GM21390 (cell line): Measurements from ENCODE around the gene TEKT3.

ENCODE experiments used
- ATAC-seq: cut with Tn5 transposase; IDR thresholded peaks from one replicate; pipeline ENCODE4 v1.9.1; 2021; ENCODE audit not compliant: unreplicated experiment

TEKT3 gene

DNA sequence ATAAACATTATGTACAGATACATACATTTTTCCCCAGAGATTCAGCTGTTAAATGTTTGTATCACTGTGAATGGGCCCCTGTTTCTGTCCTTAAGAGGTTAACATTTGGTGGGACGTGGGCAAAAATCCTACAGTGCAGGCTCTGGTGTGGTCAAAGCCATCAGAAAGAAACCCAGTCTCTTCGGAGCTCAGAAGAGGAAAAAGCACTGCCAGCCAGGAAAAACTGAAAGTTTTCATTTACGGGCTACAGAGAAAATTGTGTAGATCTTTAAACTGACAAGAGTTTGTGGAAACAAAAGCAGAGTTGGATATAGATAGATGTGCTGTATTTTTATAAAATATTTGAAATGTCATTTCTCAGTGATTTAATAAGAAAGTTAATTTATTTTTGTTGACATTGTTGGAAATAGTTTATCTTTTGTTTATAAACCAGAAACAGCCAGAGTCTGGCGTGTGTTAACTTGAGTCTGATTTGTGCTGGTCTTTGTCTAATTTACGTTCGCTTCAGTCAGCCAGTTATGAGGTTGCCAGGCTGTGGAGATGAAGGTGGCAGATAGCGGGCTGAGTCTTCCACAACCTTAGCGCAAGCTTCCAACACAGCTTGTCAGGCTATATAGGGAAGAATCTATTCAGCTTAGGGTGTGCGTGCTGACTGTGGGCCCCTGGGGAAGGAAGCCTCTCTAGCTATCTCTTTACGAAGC, 9.5 kb upstream of the TEKT3 start:
- ATAC-seq = no peak

DNA sequence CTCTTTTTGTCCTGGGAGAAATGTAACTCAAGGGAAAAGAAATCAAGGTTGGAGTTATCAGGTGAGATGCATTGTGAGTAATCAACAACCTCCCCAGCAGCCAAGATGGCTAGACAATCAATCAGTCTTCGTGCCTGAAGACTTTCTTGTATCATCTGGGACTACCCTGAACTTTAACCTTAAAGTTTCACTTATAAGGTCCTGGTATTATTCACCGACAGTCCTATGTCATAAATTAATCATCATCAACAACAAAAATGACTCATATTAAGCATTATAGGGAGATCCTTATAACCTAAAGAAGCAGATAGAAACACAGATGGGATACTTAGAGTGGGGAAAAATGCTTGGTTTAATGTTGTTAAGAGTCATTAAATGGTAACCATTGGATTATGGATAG, 7.7 kb upstream of the TEKT3 start:
- no peak for ATAC-seq

- no peak for ATAC-seq
These were observed 6.6 kb upstream of the TEKT3 start for GRCh38 chr17:15348021-15348420.

DNA sequence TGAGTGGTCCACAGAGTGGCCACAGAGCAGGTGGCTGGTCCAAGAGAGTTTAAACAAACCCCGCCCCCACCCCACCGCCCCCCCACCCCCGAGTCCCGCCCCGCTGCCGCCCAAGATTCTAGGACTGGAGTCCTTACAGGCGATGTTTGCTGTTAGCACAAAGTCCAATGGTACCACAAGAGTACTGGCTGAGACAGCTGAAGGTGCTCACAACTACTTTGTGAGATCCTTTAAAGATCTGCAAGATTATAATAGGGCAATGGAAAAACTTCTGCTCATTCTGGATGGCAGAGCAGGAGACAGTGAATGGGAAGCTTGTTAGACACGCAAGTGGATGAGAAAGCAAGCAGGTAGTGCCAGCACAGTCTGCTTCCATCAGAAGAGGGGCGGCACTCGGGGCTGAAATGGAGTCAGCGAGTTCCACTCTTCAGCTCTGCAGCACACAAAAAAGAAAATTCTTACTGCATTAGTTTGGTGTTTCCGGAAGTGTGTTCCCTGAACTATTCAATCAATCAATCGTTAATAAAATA, 4.7 kb upstream of the TEKT3 start:
- ATAC-seq = no peak

DNA sequence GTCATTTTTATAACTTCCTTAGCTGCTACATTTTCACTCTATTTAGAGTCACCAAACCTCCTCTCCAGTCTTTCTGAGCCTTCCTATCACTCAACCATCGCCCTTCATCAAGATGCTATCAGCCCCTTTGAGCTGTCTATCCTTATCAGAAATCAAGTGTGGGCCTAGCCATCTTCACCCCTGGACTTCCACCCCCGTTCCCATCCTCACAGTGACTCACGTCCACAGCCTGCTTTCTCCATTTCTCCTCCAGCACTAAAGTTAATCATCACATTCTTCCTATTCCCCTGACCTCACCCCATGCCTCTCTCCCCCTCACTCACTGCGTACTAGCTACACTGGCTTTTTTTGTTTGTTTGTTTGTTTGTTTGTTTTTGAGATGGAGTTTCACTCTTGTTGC, 2.4 kb upstream of the TEKT3 start:
- no peak for ATAC-seq

DNA sequence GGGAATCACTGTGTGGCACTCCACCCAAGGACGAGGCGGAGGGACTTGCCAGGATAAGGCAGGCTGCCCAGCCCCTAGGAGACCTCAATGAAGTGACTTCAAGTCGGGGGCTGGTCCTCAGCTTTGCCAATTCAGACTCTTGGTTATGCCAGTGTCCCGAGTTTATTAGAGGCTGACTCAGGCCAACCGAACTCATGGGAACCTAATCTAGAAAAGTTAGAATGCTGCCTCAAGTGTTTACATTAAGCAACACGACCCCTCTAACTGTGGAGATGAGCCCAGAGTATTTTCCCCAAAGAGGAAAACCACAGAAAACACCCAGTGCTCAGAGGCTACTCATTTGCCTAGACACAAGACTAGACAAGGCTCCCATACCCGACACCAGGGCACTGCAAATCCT, 1.1 kb upstream of the TEKT3 start:
- no peak for ATAC-seq

- ATAC-seq = no peak
These were observed 569 bp upstream of the TEKT3 start for GRCh38 chr17:15341966-15342365.

GRCh38 chr17:15340966-15341365, 431 bp downstream of the TEKT3 start:
- ATAC-seq = no peak

- no peak for ATAC-seq
These were observed 6.0 kb downstream of the TEKT3 start for GRCh38 chr17:15335446-15335845.

- ATAC-seq = no peak
These were observed 7.1 kb downstream of the TEKT3 start for GRCh38 chr17:15334266-15334665.

- no peak for ATAC-seq
These were observed 9.1 kb downstream of the TEKT3 start for GRCh38 chr17:15332338-15332737.

DNA sequence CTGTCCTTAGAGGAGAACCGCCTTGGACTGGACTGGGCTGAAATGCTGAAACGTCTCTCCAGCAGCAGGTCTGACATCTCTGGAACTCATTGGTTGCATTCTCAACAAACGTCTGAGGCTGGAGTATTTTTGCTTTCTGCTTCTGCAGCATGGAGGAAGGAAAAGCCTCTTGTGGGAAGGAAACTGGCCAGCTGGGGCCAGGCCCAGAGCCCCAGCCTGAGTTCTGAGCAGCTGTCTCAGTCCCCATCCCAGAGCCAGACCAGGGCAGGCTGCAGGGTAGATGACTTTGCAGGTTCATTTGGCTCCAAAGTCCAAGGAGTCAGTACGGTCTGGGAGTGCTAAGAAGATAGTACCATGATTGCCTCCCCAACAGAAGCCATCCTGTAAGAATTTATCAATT, 18.3 kb downstream of the TEKT3 start:
- no peak for ATAC-seq

DNA sequence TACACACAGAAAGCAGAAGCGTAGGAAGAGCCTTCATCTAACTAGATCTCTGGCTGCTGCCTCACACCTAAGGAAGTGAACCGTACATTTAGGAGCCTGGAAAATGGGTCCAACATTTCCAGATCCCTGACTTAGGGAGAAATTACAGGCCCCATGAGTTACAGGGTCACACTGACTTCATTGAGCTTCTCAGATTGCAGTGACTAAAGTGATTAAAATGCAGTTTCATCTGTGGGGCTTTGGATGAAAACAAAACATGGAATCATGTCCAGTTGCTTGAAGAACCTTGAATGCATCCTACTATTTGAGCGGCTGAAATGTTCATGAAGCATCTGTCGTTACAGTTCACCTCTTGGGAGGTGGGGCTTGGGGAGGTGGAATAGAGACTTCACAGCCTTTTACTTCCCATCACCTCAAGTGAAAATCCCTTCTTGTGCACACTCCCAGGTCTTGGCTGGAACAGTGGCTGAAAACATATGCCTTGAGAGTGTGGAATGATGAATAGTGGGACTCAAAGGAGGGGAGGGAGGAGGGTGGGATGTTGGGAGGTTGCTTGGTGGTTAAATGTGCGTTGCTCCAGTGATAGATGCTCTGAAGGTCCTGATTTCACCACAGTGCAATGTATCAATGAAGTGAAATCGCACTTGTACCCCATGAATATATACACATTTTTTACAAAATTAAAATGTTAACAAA, 19.7 kb downstream of the TEKT3 start:
- ATAC-seq = no peak

- ATAC-seq = no peak
These were observed 21.9 kb downstream of the TEKT3 start for GRCh38 chr17:15319452-15320010.

DNA sequence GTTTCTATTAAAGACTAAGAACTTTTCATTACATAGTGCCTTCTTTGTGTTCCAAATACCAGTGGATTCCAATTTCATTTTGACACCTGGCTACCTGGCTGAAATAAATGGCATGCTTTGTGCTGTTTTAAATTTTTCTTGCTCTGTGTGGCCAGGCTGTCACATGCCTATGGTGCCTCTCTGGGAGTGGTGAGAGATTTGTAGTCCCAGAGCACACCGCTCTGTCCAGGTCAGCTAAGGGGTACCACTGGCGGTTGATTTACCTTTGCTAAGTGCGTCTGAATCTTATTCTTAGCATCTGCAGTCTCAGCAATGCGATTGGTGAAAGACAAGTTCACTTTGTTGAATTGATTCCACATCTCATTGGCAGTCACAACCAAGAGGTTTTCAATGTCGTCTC, 29.4 kb downstream of the TEKT3 start:
- no peak for ATAC-seq

DNA sequence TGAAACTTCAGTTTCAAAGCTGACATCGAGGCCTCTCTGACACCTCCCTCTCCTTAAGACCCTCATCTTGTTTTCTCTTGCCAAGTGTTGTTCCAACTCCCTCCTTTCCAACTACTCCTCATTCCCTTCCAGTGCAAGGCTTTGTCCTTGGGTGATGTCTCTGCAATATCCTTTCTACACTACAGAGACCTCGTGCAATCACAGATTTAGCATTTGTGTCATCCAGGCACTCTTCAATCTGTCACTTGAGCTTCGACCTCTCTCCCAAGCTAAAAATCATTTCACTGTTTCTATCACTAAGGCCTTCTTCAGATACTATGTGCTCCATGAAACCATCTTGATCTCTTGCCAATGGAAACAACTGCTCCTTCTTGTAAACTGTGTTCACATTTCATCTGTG, 31.6 kb downstream of the TEKT3 start:
- ATAC-seq = no peak

- ATAC-seq = no peak
These were observed 32.2 kb downstream of the TEKT3 start for GRCh38 chr17:15309236-15309635.

- no peak for ATAC-seq
These were observed 32.6 kb downstream of the TEKT3 start for GRCh38 chr17:15308758-15309157.

- no peak for ATAC-seq
These were observed 33.7 kb downstream of the TEKT3 start for GRCh38 chr17:15307710-15308111.

- no peak for ATAC-seq
These were observed 37.5 kb downstream of the TEKT3 start for GRCh38 chr17:15303851-15304250.

GRCh38 chr17:15303268-15303667, 38.1 kb downstream of the TEKT3 start:
- no peak for ATAC-seq

DNA sequence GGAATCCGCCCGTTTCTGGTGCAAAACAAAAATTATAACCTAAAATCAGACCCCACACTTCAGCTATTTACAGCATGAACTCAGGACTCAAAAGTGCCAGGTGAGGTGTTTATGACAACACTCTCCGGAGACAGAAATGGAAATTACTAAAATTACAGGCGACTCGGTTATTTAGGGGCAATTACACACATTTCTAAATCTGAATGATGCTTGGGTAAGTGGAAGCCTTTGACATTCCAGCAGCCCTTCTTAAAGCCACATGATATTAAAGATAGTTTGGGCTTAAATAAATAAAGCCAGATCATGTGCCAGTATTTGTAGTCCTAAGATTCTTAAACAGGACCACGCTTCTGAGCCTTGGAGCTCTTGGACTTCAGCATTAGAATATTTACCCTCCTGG, 39.6 kb downstream of the TEKT3 start:
- ATAC-seq = no peak
